PC-9 (cell line): ENCODE results near the gene ARHGAP8.

Experiments used
- EZH2 ChIP-seq: fragments of 200-600 bp; sonication (generic); IDR thresholded peaks from 2 replicates; pipeline ENCODE4 v1.8.0; 2017; ENCODE audit warnings: antibody characterized with exemption, low read depth
- TF ChIP-seq, protein P1 (sequence below): fragments of 200-600 bp; sonication (generic); conservative IDR thresholded peaks from 2 replicates; pipeline ENCODE4 v1.6.1; 2017; ENCODE audit warnings: mixed run types, antibody characterized with exemption, mild to moderate bottlenecking, moderate library complexity

- TF ChIP-seq, protein P1, sequence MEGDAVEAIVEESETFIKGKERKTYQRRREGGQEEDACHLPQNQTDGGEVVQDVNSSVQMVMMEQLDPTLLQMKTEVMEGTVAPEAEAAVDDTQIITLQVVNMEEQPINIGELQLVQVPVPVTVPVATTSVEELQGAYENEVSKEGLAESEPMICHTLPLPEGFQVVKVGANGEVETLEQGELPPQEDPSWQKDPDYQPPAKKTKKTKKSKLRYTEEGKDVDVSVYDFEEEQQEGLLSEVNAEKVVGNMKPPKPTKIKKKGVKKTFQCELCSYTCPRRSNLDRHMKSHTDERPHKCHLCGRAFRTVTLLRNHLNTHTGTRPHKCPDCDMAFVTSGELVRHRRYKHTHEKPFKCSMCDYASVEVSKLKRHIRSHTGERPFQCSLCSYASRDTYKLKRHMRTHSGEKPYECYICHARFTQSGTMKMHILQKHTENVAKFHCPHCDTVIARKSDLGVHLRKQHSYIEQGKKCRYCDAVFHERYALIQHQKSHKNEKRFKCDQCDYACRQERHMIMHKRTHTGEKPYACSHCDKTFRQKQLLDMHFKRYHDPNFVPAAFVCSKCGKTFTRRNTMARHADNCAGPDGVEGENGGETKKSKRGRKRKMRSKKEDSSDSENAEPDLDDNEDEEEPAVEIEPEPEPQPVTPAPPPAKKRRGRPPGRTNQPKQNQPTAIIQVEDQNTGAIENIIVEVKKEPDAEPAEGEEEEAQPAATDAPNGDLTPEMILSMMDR = no peak
- TF ChIP-seq EZH2 = no peak
These were observed 6.1 kb downstream of the ARHGAP8 start for GRCh38 chr22:44758344-44758973.
